ENCODE results near the gene PYGM. TPM values are rescaled to one million over a fixed set of nuclear protein-coding genes. Genes with fewer than 3 reads are reported as not detected.

Gene PYGM
- total and polyA plus RNA-seq, 9 donors: 0.24 to 12.0 (median 3.1) TPM

- Histone ChIP-seq H3K36me3 (no peaks in the 10 kb centered on the region), H3K4me3 (peak overlapping the region; percentile 44), H3K27ac (no peak overlapping the region), H3K27me3 (no peaks in the 10 kb centered on the region), H3K4me1 (ENCODE audit: insufficient read depth) (peaks cover 11% of the 10 kb centered on the region), H3K9me3 (no peaks in the 10 kb centered on the region)
- TF ChIP-seq CTCF (IDR thresholded peaks at IDR 0.05) (no peak), POLR2A (IDR thresholded peaks at IDR 0.05) (no peak), EP300 (IDR thresholded peaks at IDR 0.05) (no peak)
- intact Hi-C loops (cut with DNase I): loop anchor here in 1 of 4 donors (5.0 kb wide), 1 partner anchor 35 kb away; the partner anchor contains the start of gene SF1
- WGBS, 3 donors: 16 to 35% (median 19%) methylated on average over 40 to 54 of the region's 54 CpGs
- no peak for DNase-seq
Observed at GRCh38 chr11:64742087-64742888, 17.5 kb downstream of the PYGM start.

GRCh38 chr11:64741375-64742086, 18.2 kb downstream of the PYGM start:
- Histone ChIP-seq H3K9me3 (no peaks in the 10 kb centered on the region), H3K27ac (no peak overlapping the region), H3K4me3 (peak overlapping the region; percentile 44), H3K4me1 (ENCODE audit: insufficient read depth) (peaks cover 11% of the 10 kb centered on the region), H3K27me3 (no peaks in the 10 kb centered on the region), H3K36me3 (no peaks in the 10 kb centered on the region)
- DNase-seq: no peak
- intact Hi-C loops (cut with DNase I): loop anchor here in 1 of 4 donors (5.0 kb wide), 1 partner anchor 36 kb away; the partner anchor contains the start of gene SF1
- no peak for TF ChIP-seq CTCF (IDR thresholded peaks at IDR 0.05)
- TF ChIP-seq POLR2A (IDR thresholded peaks at IDR 0.05): no peak
- TF ChIP-seq EP300 (IDR thresholded peaks at IDR 0.05): no peak
- WGBS, 3 donors: 71 to 78% (median 72%) methylated on average over 24 of the region's 24 CpGs

- no peak for TF ChIP-seq EP300 (IDR thresholded peaks at IDR 0.05)
- TF ChIP-seq POLR2A (IDR thresholded peaks at IDR 0.05): no peak
- no peak for TF ChIP-seq CTCF (IDR thresholded peaks at IDR 0.05)
- DNase-seq: no peak
- WGBS, 3 donors: 91% methylated on average over 12 of the region's 12 CpGs
- no peaks in the 10 kb centered on the region for H3K36me3 ChIP-seq
- peaks cover 4% of the 10 kb centered on the region for H3K4me1 ChIP-seq (ENCODE audit: insufficient read depth)
- H3K27me3 ChIP-seq: no peaks in the 10 kb centered on the region
- no peak overlapping the region for H3K27ac ChIP-seq
- H3K9me3 ChIP-seq: no peaks in the 10 kb centered on the region
- intact Hi-C loops (cut with DNase I): loop anchor here in 1 of 4 donors (5.0 kb wide), 1 partner anchor 37 kb away; the partner anchor contains the start of gene SF1
- no peak overlapping the region for H3K4me3 ChIP-seq
Observed at GRCh38 chr11:64739871-64740270, 19.9 kb downstream of the PYGM start.

GRCh38 chr11:64736654-64737053, 23.1 kb downstream of the PYGM start:
- H3K4me1 ChIP-seq (ENCODE audit: insufficient read depth): no peaks in the 10 kb centered on the region
- intact Hi-C loops (cut with DNase I): no loop called here
- no peak overlapping the region for H3K27ac ChIP-seq
- H3K36me3 ChIP-seq: no peaks in the 10 kb centered on the region
- 92 to 95% (median 93%) methylated on average over 15 of the region's 15 CpGs for WGBS, 3 donors
- no peaks in the 10 kb centered on the region for H3K9me3 ChIP-seq
- H3K27me3 ChIP-seq: no peaks in the 10 kb centered on the region
- TF ChIP-seq CTCF (IDR thresholded peaks at IDR 0.05) (no peak), EP300 (IDR thresholded peaks at IDR 0.05) (no peak), POLR2A (IDR thresholded peaks at IDR 0.05) (no peak)
- H3K4me3 ChIP-seq: no peak overlapping the region
- DNase-seq: no peak
